SKM-1 (cell line): ENCODE data around the gene DAPK1.
"Not testable (repeated sequence)": the region's sequence is repeated elsewhere in the genome, so short reads cannot be mapped to it uniquely, and the experiment has no call there.

Experiments
- DNase-seq: peaks from one replicate; lab custom pipeline; 2025; ENCODE audit not compliant: unreplicated experiment; lab: John Stamatoyannopoulos, UW

Gene DAPK1

GRCh38 chr9:87498046-87498810 lies 561 bp downstream of the DAPK1 start:
- no peak for DNase-seq

- DNase-seq, result no peak
These were observed 1.2 kb downstream of the DAPK1 start for GRCh38 chr9:87498811-87499360.

- no peak for DNase-seq
These were observed 1.9 kb downstream of the DAPK1 start for GRCh38 chr9:87499424-87500017.

GRCh38 chr9:87500491-87501270 lies 3.0 kb downstream of the DAPK1 start:
- DNase-seq, result no peak

- DNase-seq, result not testable (repeated sequence)
These were observed 3.6 kb downstream of the DAPK1 start for GRCh38 chr9:87501271-87501656.

GRCh38 chr9:87501806-87502205 lies 4.1 kb downstream of the DAPK1 start:
- DNase-seq, result no peak

GRCh38 chr9:87502391-87503221 lies 4.9 kb downstream of the DAPK1 start:
- DNase-seq, result no peak

GRCh38 chr9:87503430-87503829 lies 5.8 kb downstream of the DAPK1 start:
- DNase-seq, result no peak

GRCh38 chr9:87503927-87504326 lies 6.3 kb downstream of the DAPK1 start:
- no peak for DNase-seq

- DNase-seq, result no peak
These were observed 7.3 kb downstream of the DAPK1 start for GRCh38 chr9:87504938-87505337.

GRCh38 chr9:87505869-87506678 lies 8.4 kb downstream of the DAPK1 start:
- no peak for DNase-seq

GRCh38 chr9:87507576-87507975 lies 9.9 kb downstream of the DAPK1 start:
- DNase-seq, result no peak

GRCh38 chr9:87510252-87510683 lies 12.6 kb downstream of the DAPK1 start:
- DNase-seq, result no peak

GRCh38 chr9:87512311-87512710 lies 14.6 kb downstream of the DAPK1 start:
- no peak for DNase-seq

GRCh38 chr9:87513161-87513560 lies 15.5 kb downstream of the DAPK1 start:
- DNase-seq, result no peak

GRCh38 chr9:87513880-87514535 lies 16.3 kb downstream of the DAPK1 start:
- no peak for DNase-seq

- no peak for DNase-seq
These were observed 17.3 kb downstream of the DAPK1 start for GRCh38 chr9:87515006-87515405.

- no peak for DNase-seq
These were observed 18.0 kb downstream of the DAPK1 start for GRCh38 chr9:87515588-87516221.
